ENCODE results near the gene REV1.

The REV1 gene

GRCh38 chr2:99404797-99405669 lies 84.8 kb downstream of the REV1 start:
- TF ChIP-seq SPI1 (IDR thresholded peaks at IDR 0.05; ENCODE audit: borderline replicate concordance, low read depth) (no peak), POLR2AphosphoS5 (IDR thresholded peaks at IDR 0.05; ENCODE audit: low read depth) (no peak), GABPA (IDR thresholded peaks at IDR 0.05; ENCODE audit: low read depth) (no peak), CTCF (IDR thresholded peaks at IDR 0.05; ENCODE audit: insufficient read depth, low read length) (no peak), REST (IDR thresholded peaks at IDR 0.05; ENCODE audit: insufficient replicate concordance, low read depth) (no peak)
- Histone ChIP-seq H3K27me3 (ENCODE audit: insufficient read depth, poor library complexity, severe bottlenecking) (no peaks in the 10 kb centered on the region), H3K27ac (replicated peaks) (no peak overlapping the region), H3K4me3 (replicated peaks; ENCODE audit: insufficient read depth, low read length) (no peak overlapping the region)
- no peak for DNase-seq (ENCODE audit: low read depth in 1 of 2, low spot score in 1 of 2)

- TF ChIP-seq POLR2AphosphoS5 (IDR thresholded peaks at IDR 0.05; ENCODE audit: low read depth) (no peak), REST (IDR thresholded peaks at IDR 0.05; ENCODE audit: insufficient replicate concordance, low read depth) (no peak), GABPA (IDR thresholded peaks at IDR 0.05; ENCODE audit: low read depth) (no peak), SPI1 (IDR thresholded peaks at IDR 0.05; ENCODE audit: borderline replicate concordance, low read depth) (no peak), CTCF (IDR thresholded peaks at IDR 0.05; ENCODE audit: insufficient read depth, low read length) (no peak)
- Histone ChIP-seq H3K27ac (replicated peaks) (no peak overlapping the region), H3K4me3 (replicated peaks; ENCODE audit: insufficient read depth, low read length) (no peak overlapping the region), H3K27me3 (ENCODE audit: insufficient read depth, poor library complexity, severe bottlenecking) (no peaks in the 10 kb centered on the region)
- no peak for DNase-seq (ENCODE audit: low read depth in 1 of 2, low spot score in 1 of 2)
These were observed 85.6 kb downstream of the REV1 start for GRCh38 chr2:99404039-99404796.

GRCh38 chr2:99403524-99403923 lies 86.3 kb downstream of the REV1 start:
- TF ChIP-seq SPI1 (IDR thresholded peaks at IDR 0.05; ENCODE audit: borderline replicate concordance, low read depth) (no peak), CTCF (IDR thresholded peaks at IDR 0.05; ENCODE audit: insufficient read depth, low read length) (no peak)
- H3K27ac ChIP-seq (replicated peaks), result no peak overlapping the region
- no peak overlapping the region for H3K4me3 ChIP-seq (replicated peaks; ENCODE audit: insufficient read depth, low read length)
- H3K27me3 ChIP-seq (ENCODE audit: insufficient read depth, poor library complexity, severe bottlenecking), result no peaks in the 10 kb centered on the region
- DNase-seq (ENCODE audit: low read depth in 1 of 2, low spot score in 1 of 2), result no peak

All from HL-60 (cell line).